HG02840 (cell line): Measurements from ENCODE around the gene SLC26A2.
"Not testable (repeated sequence)": the region's sequence is repeated elsewhere in the genome, so short reads cannot be mapped to it uniquely, and the experiment has no call there.

ENCODE experiments used
- ATAC-seq: cut with Tn5 transposase; IDR thresholded peaks from one replicate; pipeline ENCODE4 v1.9.1; 2021; ENCODE audit warnings: mild to moderate bottlenecking, moderate library complexity, moderate number of reproducible peaks; ENCODE audit not compliant: unreplicated experiment, low FRiP score

SLC26A2 gene

GRCh38 chr5:149936044-149936699 is 24.4 kb upstream of the SLC26A2 start:
- ATAC-seq: no peak

- ATAC-seq: no peak
Observed at GRCh38 chr5:149936700-149937091, 23.9 kb upstream of the SLC26A2 start.

GRCh38 chr5:149937610-149938009 is 22.9 kb upstream of the SLC26A2 start:
- no peak for ATAC-seq

DNA sequence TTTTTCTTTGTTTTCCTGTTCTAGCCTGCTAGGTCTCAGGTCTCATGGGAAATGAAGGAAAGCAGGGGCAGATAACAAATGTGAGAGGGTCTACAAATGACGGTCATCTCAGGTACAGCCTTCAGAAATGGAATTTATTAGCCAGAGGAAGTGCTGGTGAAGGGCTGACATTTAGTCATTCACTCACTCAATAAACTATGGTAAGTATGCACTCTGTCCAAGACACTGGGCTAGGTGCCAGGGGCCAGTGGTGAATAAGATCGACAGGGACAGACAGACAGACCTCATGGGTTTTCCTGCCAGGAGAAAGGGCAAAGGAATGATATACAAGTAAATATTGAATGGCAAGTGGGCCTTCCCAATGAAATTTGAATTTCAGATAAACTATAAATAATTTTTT is 22.3 kb upstream of the SLC26A2 start:
- no peak for ATAC-seq

DNA sequence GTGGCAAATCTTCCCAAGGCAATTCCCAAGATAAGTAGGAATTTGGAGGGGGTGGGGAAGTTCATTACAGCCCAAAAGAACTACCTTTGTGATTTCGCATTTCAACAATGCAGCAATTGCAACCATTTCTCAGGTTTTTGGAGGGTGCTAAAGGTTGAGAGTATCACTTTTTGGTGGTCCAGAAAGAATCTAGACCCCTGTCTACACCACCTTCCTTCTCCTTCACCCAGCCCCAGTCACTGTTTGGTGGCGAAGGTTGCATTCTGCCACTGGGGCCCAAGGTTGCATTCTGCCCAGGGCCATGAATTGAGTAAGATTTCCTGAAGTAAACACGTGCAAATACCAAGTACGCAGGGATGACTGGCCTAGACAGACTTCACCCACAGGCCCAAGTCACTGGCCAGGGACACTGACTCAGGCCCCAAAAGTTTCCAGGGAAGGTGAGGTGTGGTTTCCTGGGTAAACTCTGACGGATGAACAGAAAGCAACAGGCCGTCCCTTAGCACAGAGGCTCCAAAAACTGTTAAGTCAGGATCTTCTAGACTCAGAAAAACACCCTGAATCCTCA is 21.7 kb upstream of the SLC26A2 start:
- no peak for ATAC-seq

- ATAC-seq: no peak
Observed at GRCh38 chr5:149939546-149939945, 21.0 kb upstream of the SLC26A2 start.

- no peak for ATAC-seq
Observed at GRCh38 chr5:149940077-149940574, 20.4 kb upstream of the SLC26A2 start.

GRCh38 chr5:149940941-149941644 is 19.5 kb upstream of the SLC26A2 start:
- ATAC-seq: no peak

DNA sequence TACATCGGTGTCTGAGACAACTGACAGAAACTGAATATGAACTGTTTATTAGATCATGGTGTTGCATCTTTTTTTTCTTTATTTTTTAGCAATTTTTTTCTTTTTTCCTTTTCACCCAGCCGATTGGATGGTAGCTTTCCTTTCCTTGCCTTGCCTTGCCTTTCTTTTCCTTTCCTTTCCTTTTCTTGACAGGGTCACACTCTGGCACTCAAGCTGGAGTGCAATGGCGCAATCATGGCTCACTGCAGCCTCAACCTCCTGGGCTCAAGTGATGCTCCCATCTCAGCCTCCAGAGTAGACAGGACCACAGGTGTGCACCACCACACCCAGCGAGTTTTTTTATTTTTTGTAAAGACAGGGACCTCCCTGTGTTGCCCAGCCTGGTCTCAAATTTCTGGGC is 18.8 kb upstream of the SLC26A2 start:
- no peak for ATAC-seq

DNA sequence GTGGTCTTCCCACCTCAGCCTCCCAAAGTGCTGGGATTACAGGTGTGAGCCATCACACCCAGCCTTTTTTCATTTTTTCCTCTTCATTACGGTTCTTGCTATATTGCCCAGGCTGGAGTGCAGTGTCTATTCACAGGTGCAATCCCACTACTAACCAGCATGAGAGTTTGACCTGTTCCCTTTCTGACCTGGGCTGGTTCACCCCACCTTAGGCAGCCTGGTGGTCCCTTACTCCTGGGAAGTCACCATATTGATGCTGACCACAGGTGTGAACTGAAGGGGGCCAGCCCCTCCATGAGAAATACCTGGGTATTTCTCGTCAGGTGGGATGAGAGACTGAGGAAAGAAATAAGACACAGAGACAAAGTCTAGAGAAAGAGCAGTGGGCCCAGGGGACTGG is 18.4 kb upstream of the SLC26A2 start:
- ATAC-seq: no peak

DNA sequence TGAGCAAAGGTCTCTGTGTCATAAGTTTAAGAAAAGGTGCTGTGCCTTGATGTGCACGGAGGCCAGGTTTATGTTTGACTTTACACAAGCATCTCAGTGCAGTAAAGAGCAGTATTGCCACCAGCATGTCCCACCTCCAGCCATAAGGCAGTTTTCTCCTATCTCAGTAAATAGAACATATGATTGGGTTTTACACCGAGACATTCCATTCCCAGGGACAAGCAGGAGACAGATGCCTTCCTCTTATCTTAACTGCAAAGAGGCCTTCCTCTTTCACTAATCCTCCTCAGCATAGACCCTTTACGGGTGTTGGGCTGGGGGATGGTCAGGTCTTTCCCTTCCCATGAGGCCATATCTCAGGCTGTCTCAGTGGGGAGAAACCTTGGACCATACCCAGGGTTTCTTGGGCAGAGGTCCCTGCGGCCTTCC is 17.8 kb upstream of the SLC26A2 start:
- ATAC-seq: not testable (repeated sequence)

DNA sequence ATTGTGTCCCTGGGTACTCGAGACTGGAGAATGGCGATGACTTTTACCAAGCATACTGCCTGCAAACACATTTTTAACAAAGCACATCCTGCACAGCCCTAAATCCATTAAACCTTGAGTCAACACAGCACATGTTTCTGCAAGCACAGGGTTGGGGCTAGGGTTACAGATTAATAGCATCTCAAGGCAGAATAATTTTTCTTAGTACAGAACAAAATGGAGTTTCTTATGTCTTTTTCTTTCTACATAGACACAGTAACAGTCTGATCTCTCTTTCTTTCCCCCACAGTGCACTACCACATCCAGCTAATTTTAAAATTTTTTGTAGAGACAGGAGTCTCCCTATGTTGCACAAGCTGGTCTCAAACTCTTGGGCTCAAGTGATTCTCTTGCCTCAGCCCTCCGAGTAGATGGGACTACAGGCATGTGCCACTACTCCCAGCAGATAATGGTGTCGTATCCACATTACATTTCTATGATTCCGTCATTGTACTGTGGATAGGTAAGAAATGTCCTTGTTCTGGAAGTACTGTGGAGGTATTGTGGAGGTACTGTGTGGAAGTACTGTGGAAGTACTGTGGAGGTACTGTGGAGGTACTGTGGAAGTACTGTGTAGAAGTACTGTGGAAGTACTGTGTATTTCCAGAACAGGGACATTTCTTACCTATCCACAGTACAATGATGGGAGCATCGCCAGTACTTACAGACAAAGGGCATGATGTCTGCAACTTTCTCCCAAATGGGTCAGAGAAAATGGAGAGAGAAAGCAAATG is 17.2 kb upstream of the SLC26A2 start:
- not testable (repeated sequence) for ATAC-seq

DNA sequence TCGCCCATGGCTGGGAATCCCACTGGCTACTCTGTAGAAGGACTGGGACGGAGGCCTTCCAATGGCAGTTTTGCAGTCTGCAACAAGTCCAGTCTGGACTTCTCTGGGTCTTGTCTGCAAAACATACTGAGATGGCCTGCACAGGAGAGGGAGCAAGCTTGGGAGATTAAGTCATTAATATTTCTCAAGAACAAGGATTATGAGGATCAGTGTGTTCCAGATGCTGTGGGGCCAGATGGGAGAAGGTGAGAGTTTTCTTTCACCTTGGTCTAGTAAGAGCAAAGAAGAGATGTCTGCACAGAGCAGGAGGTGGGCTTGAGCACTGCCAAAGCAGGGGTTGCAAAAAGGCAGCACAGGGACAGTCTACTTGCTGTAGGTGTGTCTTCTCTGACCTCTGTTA is 15.9 kb upstream of the SLC26A2 start, which contains the start of gene PDE6A:
Gene PDE6A, minus strand, starts transcription at position 128 of the 400 bp plus-strand sequence. Its CDS starts 120 bp downstream, at position 8.
- no peak for ATAC-seq

GRCh38 chr5:149946118-149946517 is 14.4 kb upstream of the SLC26A2 start:
- ATAC-seq: no peak

GRCh38 chr5:149948993-149949392 is 11.6 kb upstream of the SLC26A2 start:
- ATAC-seq: no peak

DNA sequence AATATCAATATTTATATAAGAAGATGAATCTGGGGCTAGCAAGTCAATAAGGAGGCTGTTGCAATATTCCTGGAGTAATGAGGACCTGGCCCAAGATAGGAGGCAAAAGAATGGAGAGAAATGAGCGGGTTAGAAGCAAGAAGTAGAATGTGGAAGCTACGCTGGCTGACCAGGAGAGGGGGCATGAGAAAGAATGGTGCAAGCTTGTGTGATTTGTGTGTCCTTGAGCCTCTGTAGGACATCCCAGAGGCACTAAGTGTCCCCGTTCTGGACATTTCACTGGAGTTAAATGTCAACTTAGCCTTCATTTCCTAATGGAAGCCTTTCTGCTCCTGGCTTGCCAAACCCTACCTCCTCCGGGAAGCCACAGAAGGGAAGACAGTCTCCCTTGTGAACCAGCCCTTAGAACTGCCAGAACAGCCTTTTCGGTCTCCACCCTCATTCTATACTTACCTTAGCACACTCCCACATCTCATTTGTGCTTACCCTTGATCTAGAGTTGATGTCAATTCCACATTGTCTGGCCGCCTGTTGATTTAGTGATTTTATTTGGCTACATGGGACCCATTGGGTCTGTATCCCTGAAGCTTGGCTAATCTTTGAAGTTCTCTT is 9.3 kb upstream of the SLC26A2 start:
- ATAC-seq: no peak

DNA sequence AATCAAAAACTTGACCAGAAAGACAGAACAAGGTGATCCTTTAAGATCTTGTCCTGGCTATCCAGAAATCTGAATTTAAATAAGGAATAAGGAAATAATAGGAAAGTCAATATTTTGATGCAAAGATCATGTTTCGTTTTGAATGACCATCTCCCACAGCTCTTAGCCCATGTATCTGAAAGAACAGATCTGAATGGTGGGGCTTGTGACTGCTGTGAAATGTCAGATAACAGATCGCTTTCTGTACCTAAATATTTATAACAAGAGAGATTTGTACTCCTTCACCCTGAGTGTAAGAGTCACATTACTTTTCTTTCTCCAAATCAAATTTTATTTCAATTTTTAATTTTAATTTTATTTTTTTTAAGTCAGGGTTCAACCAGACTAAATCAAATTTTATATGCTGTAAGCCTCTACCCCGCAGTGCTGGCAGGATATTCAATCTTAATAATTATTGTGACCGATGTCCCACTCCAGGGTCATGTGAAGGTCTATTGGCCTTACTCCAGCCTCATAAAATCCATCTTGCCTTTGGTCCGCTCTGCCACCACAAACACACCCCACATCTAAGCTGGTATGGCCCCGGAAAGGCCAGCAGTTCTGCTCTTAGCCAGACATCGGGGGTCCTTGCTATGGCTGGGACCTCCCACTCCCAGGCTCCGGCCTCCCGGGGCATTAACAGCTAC is 7.0 kb upstream of the SLC26A2 start:
- ATAC-seq: no peak

DNA sequence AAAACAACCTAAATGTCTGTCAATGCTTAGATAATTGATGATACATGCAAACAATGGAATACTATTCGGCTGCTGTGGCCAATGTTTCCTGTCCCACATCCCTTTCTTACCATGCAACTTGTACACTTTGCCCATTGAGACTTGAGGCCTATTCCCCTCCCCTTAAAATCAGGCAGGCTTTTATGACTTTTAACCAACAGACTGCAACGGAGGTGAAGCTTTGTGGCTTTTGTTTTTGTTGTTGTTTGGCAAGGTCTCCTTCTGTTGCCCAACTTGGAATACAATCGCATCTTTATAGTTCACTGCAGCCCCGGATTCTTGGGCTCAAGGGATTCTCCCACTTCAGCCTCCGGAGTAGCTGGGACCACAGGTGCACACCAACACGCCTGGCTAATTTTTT is 5.8 kb upstream of the SLC26A2 start:
- no peak for ATAC-seq

GRCh38 chr5:149956685-149957084 is 3.9 kb upstream of the SLC26A2 start:
- no peak for ATAC-seq

DNA sequence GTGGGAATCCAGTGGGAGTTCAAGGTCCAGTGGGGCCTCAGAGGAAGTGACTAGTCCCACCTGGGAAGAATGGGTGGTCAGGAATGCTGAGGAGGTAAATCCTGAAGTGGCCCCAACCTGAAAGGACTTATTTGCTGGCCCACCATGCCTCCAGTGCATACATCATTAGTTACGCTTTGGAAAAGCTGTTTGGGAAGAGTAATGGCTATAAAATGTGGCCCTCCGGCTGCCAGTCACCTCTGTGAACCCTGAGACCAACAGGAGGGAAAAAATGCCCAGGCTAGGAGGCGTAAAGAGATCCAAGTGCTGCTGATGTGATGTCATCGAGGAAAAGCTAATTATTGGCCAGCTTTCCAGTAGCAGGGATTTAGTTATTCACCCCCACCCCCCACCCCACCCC is 2.7 kb upstream of the SLC26A2 start:
- no peak for ATAC-seq
